BE2C (cell line): ENCODE measurements around the gene NOCT.

Experiments used
- DNase-seq: peaks from one replicate; pipeline ENCODE4 v3.0.0-alpha.2; 2020
- H3K27me3 ChIP-seq: fragments of 250-450 bp; sonication (Bioruptor Pico); 2 replicates; pipeline ENCODE4 v1.5.1; 2020; ENCODE audit warnings: mild to moderate bottlenecking
- H3K36me3 ChIP-seq: fragments of 250-450 bp; sonication (Bioruptor Pico); 2 replicates; pipeline ENCODE4 v1.5.1; 2020; ENCODE audit warnings: mild to moderate bottlenecking
- H3K4me1 ChIP-seq: fragments of 250-450 bp; sonication (Bioruptor Pico); 2 replicates; pipeline ENCODE4 v1.5.1; 2020
- H3K4me3 ChIP-seq: 2 replicates; pipeline ENCODE4 v1.5.1; 2011; ENCODE audit warnings: low read depth, low read length
- H3K9me3 ChIP-seq: fragments of 250-450 bp; sonication (Bioruptor Pico); 2 replicates; pipeline ENCODE4 v1.5.1; 2020
- TF ChIP-seq, protein P1 (sequence below): IDR thresholded peaks from 2 replicates; pipeline ENCODE4 v1.5.1; 2012; ENCODE audit warnings: mild to moderate bottlenecking, low read depth, low read length

NOCT gene

GRCh38 chr4:139083956-139084803 is 68.6 kb downstream of the NOCT start:
- TF ChIP-seq, protein P1, sequence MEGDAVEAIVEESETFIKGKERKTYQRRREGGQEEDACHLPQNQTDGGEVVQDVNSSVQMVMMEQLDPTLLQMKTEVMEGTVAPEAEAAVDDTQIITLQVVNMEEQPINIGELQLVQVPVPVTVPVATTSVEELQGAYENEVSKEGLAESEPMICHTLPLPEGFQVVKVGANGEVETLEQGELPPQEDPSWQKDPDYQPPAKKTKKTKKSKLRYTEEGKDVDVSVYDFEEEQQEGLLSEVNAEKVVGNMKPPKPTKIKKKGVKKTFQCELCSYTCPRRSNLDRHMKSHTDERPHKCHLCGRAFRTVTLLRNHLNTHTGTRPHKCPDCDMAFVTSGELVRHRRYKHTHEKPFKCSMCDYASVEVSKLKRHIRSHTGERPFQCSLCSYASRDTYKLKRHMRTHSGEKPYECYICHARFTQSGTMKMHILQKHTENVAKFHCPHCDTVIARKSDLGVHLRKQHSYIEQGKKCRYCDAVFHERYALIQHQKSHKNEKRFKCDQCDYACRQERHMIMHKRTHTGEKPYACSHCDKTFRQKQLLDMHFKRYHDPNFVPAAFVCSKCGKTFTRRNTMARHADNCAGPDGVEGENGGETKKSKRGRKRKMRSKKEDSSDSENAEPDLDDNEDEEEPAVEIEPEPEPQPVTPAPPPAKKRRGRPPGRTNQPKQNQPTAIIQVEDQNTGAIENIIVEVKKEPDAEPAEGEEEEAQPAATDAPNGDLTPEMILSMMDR, result peak; percentile 9; the same call in 1 of the 2 replicates
- peak overlapping the region; percentile 90 for H3K4me3 ChIP-seq

DNA sequence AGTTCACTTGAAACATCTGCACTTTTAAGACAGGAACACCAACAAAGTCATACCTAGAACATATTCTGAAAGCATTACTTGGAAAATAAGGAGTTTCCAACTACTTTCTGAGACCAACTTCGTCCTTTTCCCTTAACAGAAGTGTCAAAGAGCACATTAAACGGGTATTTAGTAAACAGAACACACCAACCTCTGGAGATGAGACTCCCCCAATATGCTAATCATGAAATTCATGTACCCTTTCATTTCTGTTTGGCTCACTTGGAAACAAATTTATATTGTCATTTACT is 69.2 kb downstream of the NOCT start:
- no peaks in the 10 kb centered on the region for H3K9me3 ChIP-seq
- H3K4me3 ChIP-seq, result peak overlapping the region; percentile 90
- H3K4me1 ChIP-seq, result no peaks in the 10 kb centered on the region
- no peak for DNase-seq
- TF ChIP-seq, protein P1, result no peak
- H3K27me3 ChIP-seq, result no peaks in the 10 kb centered on the region
- no peaks in the 10 kb centered on the region for H3K36me3 ChIP-seq

More at GRCh38 chr4:139083956-139084803, 68.6 kb downstream of the NOCT start:
- H3K36me3 ChIP-seq, result no peaks in the 10 kb centered on the region
- no peaks in the 10 kb centered on the region for H3K27me3 ChIP-seq
- DNase-seq, result peak; percentile 93
- no peaks in the 10 kb centered on the region for H3K4me1 ChIP-seq
- H3K9me3 ChIP-seq, result no peaks in the 10 kb centered on the region

DNA sequence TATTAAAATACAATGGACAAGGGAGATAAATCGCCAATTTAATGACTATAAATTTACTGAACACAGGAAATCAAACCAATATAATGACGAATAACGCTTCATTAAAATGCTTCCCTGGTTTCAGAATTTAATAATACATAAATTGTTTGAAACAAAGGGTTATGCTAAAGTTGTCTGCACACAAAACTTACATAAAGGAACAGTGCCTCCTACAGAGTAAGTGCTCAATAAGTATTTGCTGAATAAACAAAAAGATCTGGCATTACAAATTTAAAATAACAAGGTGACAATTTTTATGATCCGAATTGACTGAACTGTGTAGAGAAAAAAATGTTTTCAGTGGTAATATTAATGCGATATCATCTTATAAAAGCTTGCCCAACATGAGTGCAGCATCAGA is 69.6 kb downstream of the NOCT start:
- Histone ChIP-seq H3K27me3 (no peaks in the 10 kb centered on the region), H3K4me3 (peak overlapping the region; percentile 90), H3K36me3 (no peaks in the 10 kb centered on the region), H3K4me1 (no peaks in the 10 kb centered on the region), H3K9me3 (no peaks in the 10 kb centered on the region)
- DNase-seq, result no peak
- TF ChIP-seq, protein P1, result peak; percentile 29; the same call in 1 of the 2 replicates

DNA sequence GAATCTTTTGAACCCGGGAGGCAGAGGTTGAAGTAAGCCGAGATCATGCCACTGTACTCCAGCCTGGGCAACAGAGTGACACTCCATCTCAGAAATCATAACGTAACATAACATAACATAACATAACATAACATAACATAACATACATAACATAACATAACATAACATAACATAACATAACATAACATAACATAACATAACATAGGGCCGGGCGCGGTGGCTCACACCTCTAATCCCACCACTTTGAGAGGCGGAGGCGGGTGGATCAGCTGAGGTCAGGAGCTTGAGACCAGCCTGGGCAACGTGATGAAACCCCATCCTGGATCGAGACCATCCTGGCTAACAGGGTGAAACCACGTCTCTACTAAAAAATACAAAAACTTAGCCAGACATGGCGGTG is 76.7 kb downstream of the NOCT start:
- Histone ChIP-seq H3K4me1 (no peaks in the 10 kb centered on the region), H3K36me3 (no peaks in the 10 kb centered on the region), H3K27me3 (no peaks in the 10 kb centered on the region), H3K4me3 (no peak overlapping the region), H3K9me3 (no peaks in the 10 kb centered on the region)
- TF ChIP-seq, protein P1, result no peak
- no peak for DNase-seq
